HuH-7.5 (cell line): ENCODE measurements around the gene IFFO2.

Source experiments
- DNase-seq: peaks from one replicate; pipeline ENCODE4 v3.0.0; 2011; ENCODE audit warnings: low spot score

The IFFO2 gene

GRCh38 chr1:18950401-18951026 is 6.0 kb downstream of the IFFO2 start:
- DNase-seq: no peak

DNA sequence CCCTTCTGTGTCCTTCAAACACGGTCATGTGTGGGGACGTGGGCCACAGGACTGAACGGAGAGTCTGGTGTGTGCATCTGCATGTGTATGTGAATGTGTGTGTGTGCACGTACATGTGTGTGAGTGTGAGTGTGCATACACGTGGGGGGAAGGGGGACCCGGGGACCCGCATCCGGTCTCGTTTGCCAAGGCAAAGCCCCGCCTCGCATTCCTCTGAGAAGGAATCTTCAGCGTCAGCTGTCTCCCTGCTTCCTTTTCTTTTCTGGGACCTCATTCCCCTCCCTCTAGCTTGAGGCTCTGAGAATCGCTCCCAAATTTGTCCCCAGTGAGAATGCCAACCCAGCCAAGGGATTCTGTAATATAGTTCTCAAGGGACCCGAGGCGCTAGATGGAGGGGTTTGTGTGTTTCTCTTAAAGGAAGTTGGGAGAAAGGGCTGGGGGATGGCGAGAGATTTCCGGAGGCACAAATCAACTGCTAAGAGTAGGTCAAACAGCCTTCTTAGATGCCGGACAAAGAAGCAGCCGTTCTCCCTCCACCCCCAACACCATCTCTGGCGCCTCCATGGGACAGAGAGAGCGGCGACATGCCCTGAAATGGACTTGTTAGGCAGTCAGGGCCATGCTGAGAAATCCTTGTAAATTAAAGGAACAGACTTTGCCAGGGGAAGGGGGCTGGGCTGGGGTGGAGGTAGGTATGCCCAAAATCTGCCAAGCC is 6.6 kb downstream of the IFFO2 start:
- no peak for DNase-seq

DNA sequence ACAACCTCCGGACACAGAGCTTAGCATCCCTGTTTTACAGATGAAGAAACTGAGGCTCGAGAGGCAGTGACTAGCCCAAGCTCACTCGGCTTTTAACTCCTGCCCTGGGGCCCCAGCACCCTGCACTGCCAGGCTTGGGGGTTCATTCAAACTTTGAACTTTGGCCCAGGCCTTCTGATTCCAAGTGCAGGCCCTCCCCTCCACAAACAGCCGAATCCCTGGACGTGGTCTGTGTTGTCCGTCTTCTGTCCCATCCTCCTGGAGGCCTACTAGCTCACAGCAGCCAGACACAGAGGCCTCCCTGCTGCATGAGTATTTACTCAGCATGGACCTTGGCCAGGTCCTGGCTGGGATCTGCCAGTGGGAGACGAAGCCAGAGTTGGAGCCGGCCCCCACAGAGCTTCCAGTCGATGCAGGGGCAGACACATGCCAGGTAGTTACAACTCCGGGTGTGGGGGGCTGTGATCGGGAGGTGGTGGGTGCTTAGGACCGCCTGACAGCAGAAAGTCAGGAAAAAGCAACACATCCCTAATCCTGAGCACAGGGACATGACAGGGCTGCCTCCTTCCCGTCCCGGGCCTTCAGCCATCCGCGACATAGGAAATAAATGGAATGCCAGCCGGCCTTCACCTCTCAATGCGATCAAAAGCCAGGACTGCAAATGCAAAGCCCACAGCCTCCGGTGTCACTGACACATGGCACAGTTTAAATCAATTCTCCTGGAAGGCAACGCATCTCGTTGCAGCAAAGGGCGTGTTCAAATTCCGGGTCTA is 7.4 kb downstream of the IFFO2 start:
- peak; percentile 90 for DNase-seq

DNA sequence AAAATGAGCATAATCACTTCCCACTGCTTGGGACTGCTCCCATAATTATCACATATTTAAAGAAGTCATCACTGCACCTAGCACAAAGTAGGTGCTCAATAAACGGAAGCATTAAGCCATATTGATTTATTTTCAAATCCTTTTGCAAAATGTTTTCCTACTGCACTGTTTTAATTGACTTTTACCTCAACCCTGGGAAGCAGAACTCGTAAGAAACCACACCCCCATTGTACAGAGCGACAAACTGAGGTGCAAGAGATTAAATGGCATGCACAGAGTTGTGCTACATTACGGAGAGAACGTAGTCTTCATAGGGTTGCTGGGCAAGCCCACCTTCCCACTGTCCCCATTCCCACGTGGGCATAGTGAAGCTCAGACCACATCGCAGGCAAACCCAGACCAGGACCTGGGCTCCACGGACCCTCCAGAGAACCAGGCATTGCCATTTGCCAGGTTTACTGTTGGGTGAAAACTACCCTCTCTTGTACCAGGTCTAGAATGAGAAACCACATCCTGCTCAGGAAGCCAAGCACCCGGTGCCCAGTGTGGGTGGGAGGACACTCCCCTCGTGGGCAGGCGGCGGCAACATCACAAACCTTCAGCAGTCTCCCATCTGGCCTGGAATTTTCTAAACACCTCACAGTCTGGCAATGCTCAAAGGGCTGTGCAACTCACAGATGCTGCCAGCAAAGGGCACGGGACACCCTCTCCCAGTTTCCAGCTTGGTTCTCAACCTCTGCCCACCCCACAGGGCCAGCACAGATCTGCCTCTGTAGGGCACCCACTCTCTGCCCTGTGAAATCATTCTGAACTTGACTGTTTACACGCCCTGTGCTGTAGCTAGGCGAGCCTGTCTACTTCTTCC is 8.2 kb downstream of the IFFO2 start:
- DNase-seq: no peak

- no peak for DNase-seq
Measured at GRCh38 chr1:18947570-18947969, 8.9 kb downstream of the IFFO2 start.

- DNase-seq: no peak
Measured at GRCh38 chr1:18946550-18947381, 9.7 kb downstream of the IFFO2 start.

- no peak for DNase-seq
Measured at GRCh38 chr1:18945401-18945849, 11.1 kb downstream of the IFFO2 start.

DNA sequence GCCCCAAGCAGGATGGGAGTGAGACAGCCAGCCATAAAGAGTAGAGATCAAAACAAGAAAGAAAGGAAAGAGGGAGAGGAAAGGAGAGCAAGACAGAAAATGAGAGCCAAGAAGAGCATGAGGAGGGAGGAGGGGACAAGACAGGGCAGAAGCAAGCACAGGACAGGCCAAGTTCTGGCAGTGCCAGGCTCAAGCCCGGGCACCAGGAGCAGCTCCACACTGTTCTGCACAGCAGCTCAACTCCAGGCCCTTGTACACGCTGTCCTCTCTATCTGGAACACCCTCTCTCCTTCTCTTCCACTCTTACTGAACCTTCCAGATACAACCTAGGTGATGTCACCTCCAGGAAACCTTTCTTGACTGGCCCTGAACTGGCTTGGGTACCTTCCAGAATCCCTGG is 11.7 kb downstream of the IFFO2 start:
- no peak for DNase-seq

- DNase-seq: no peak
Measured at GRCh38 chr1:18943914-18944572, 12.4 kb downstream of the IFFO2 start.

- no peak for DNase-seq
Measured at GRCh38 chr1:18943162-18943561, 13.3 kb downstream of the IFFO2 start.

- DNase-seq: no peak
Measured at GRCh38 chr1:18942340-18942739, 14.1 kb downstream of the IFFO2 start.

- no peak for DNase-seq
Measured at GRCh38 chr1:18941221-18942141, 15.0 kb downstream of the IFFO2 start.

DNA sequence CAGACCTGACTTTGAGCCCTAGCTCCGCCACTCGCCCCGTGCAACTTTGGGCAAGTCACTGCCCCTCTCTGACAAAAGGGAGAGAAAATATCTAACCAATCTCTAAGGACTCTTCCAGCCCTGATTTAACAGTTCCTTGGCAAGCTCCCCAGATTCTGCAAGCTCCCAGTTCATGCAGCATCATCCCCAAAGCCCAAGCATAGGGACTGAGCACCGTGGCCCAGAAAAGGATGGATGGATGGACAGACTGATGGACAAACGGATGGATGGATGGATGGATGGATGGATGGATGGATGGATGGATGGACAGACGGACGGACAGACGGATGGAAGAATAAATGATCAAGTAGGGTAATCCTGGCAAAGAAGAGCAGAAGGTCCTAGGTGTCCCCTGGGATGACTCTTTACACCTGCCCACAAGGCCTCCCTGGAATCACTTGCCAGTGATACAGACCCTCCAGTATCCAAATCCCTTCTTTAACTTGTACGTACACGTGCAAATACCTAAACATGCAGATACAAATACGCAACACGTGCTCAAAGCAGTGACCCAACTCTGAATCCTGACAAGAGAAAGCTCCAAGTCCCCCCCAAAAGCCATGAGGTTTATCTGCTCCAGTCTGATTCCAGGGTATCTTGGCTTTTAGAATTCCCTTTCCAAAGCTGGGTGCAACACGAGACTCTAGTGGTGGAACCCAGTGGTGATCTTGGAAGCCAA is 16.0 kb downstream of the IFFO2 start:
- no peak for DNase-seq

DNA sequence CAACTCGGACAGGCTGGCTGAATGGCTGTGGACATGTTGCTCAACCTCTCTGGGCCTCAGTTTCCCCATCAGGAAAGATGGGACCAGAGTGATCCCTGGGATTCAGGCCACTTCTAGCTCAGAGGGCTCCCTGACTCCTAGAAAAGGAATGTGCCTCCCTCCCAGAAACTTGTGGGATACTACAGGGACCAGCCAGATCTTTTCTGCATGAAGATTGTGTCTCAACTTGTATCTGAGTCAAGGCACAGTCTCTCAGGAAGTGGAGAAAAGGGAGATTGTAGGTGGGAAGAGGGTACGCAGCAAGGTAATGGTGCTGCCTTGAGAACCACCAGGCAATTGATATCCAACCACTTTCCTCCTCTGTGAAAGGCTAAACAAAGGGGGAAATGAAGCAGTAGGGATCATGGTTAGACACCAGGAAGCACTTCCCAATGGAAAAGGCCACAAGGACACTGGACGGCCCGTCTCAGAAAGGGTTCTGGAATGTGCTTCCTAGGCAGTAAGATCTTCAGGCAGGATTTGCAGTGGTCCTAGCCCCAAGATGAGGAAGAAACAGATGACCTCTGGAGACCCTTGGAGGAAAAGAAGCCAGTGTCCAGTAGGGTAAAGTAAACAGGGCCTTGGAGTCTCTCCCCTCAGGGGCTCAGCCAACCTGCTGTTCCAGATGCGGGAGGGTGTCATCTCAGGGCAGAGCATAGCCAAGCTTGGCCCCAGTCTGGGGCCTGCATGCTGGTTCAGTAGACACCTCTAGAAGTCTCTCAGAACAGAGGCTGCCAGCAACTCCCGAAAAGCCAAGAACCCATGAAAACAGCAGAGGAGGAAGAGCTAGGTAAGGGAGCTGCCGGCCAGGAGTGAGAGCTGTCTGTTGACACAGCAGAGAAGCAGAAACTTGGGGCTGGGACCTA is 16.8 kb downstream of the IFFO2 start:
- no peak for DNase-seq

GRCh38 chr1:18938707-18939070 is 17.8 kb downstream of the IFFO2 start:
- DNase-seq: no peak

GRCh38 chr1:18938008-18938706 is 18.3 kb downstream of the IFFO2 start:
- DNase-seq: no peak

DNA sequence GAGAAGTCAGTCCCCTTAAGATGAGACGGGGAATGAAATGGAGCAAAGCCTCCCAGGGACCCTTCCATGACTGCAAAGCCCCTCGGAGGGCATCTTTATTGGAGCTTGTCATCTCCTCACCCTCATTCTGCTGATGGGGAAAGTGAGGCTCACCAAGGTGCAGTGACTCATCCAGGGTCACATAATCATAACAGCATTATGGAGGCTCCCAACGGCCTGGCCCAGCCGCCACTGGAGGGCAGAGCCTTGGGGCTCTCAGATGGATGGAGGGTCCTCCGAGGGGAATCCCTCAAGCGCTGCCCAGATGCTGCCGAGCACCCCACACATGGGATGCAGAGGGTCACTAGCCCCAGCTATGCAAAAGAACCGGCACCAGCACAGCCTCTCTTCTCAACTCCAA is 18.9 kb downstream of the IFFO2 start:
- DNase-seq: no peak
